Loucy (cell line): Measurements from ENCODE around the gene RPS15A.
"Not testable (repeated sequence)": the region's sequence is repeated elsewhere in the genome, so short reads cannot be mapped to it uniquely, and the experiment has no call there.

Experiments
- H2AFZ ChIP-seq: fragments of 200-600 bp; sonication (generic); 2 replicates; pipeline ENCODE4 v1.6.0; 2016; ENCODE audit warnings: antibody characterized with exemption, mild to moderate bottlenecking, low read length, moderate library complexity
- H3F3A ChIP-seq: fragments of 200-600 bp; 2 replicates; pipeline ENCODE4 v1.6.0; 2016; ENCODE audit warnings: antibody characterized with exemption, low read depth, mild to moderate bottlenecking
- H3K27me3 ChIP-seq: fragments of 200-600 bp; sonication (generic); 2 replicates; pipeline ENCODE4 v1.6.1; 2014; ENCODE audit warnings: low read length, mild to moderate bottlenecking; ENCODE audit not compliant: insufficient read depth, poor library complexity, severe bottlenecking
- H3K36me3 ChIP-seq: fragments of 200-600 bp; sonication (generic); 2 replicates; pipeline ENCODE4 v1.6.1; 2016; ENCODE audit warnings: low read length; ENCODE audit not compliant: insufficient read depth
- H3K4me1 ChIP-seq: fragments of 200-600 bp; sonication (generic); 2 replicates; pipeline ENCODE4 v1.5.1; 2014; ENCODE audit warnings: low read length, mild to moderate bottlenecking; ENCODE audit not compliant: insufficient read depth, poor library complexity, severe bottlenecking
- H3K4me2 ChIP-seq: fragments of 200-600 bp; sonication (generic); 2 replicates; pipeline ENCODE4 v1.6.0; 2014; ENCODE audit warnings: antibody characterized with exemption, low read length, low read depth, mild to moderate bottlenecking; ENCODE audit not compliant: poor library complexity, severe bottlenecking
- H3K4me3 ChIP-seq: fragments of 200-600 bp; sonication (generic); 2 replicates; pipeline ENCODE4 v1.5.1; 2014; ENCODE audit warnings: low read length, mild to moderate bottlenecking, mixed read lengths; ENCODE audit not compliant: poor library complexity, severe bottlenecking
- H3K79me2 ChIP-seq: fragments of 200-600 bp; sonication (generic); 2 replicates; pipeline ENCODE4 v1.6.1; 2014; ENCODE audit warnings: low read length; ENCODE audit not compliant: insufficient read depth
- H3K9ac ChIP-seq: fragments of 200-600 bp; sonication (generic); 2 replicates; pipeline ENCODE4 v1.6.0; 2014; ENCODE audit warnings: mild to moderate bottlenecking, low read depth, low read length, moderate library complexity; ENCODE audit not compliant: poor library complexity, severe bottlenecking
- H3K9me2 ChIP-seq: fragments of 200-600 bp; sonication (generic); replicated peaks from 2 replicates; pipeline ENCODE4 v1.6.1; 2016; ENCODE audit warnings: low read depth, low read length, mixed read lengths
- H3K9me3 ChIP-seq: fragments of 200-600 bp; sonication (generic); 2 replicates; pipeline ENCODE4 v1.6.1; 2014; ENCODE audit warnings: mild to moderate bottlenecking, antibody characterized with exemption, low read length, low read depth; ENCODE audit not compliant: insufficient read depth
- H4K20me1 ChIP-seq: fragments of 200-600 bp; sonication (generic); 2 replicates; pipeline ENCODE4 v1.6.0; 2014; ENCODE audit warnings: antibody characterized with exemption, low read length, mild to moderate bottlenecking; ENCODE audit not compliant: insufficient read depth, poor library complexity, severe bottlenecking
- CTCF ChIP-seq: fragments of 200-600 bp; sonication (generic); conservative IDR thresholded peaks from 2 replicates; pipeline ENCODE4 v1.5.1; 2014; ENCODE audit warnings: mild to moderate bottlenecking, antibody characterized with exemption, low read length
- EZH2phosphoT487 ChIP-seq: fragments of 200-600 bp; IDR thresholded peaks from 2 replicates; pipeline ENCODE4 v1.6.1; 2018; ENCODE audit warnings: antibody characterized with exemption, mild to moderate bottlenecking, moderate library complexity, borderline replicate concordance

RPS15A gene

GRCh38 chr16:18784917-18785623 lies 5.1 kb downstream of the RPS15A start:
- peaks cover 10% of the 10 kb centered on the region for H3K27me3 ChIP-seq
- peaks cover 59% of the 10 kb centered on the region for H3K36me3 ChIP-seq
- no peaks in the 10 kb centered on the region for H3K9me2 ChIP-seq
- H3K4me3 ChIP-seq: peak overlapping the region; percentile 98
- H3K79me2 ChIP-seq: peaks cover 79% of the 10 kb centered on the region
- no peak for TF ChIP-seq EZH2phosphoT487
- TF ChIP-seq CTCF: no peak
- peaks cover 46% of the 10 kb centered on the region for H3K4me1 ChIP-seq
- H3F3A ChIP-seq: no peaks in the 10 kb centered on the region
- H4K20me1 ChIP-seq: peaks cover 76% of the 10 kb centered on the region
- peak overlapping the region; percentile 61 for H3K9ac ChIP-seq
- H2AFZ ChIP-seq: no peak overlapping the region
- no peaks in the 10 kb centered on the region for H3K9me3 ChIP-seq
- peak overlapping the region; percentile 95 for H3K4me2 ChIP-seq

- peaks cover 46% of the 10 kb centered on the region for H3K4me1 ChIP-seq
- H2AFZ ChIP-seq: no peak overlapping the region
- H3K4me3 ChIP-seq: peak overlapping the region; percentile 98
- peaks cover 63% of the 10 kb centered on the region for H4K20me1 ChIP-seq
- H3K27me3 ChIP-seq: no peaks in the 10 kb centered on the region
- no peaks in the 10 kb centered on the region for H3K9me2 ChIP-seq
- H3K9me3 ChIP-seq: no peaks in the 10 kb centered on the region
- no peaks in the 10 kb centered on the region for H3F3A ChIP-seq
- no peak for TF ChIP-seq CTCF
- no peak for TF ChIP-seq EZH2phosphoT487
- H3K4me2 ChIP-seq: peak overlapping the region; percentile 95
- H3K79me2 ChIP-seq: peaks cover 65% of the 10 kb centered on the region
- H3K9ac ChIP-seq: no peak overlapping the region
- peaks cover 59% of the 10 kb centered on the region for H3K36me3 ChIP-seq
Observed at GRCh38 chr16:18783430-18784341, 6.4 kb downstream of the RPS15A start.

- Histone ChIP-seq H3K36me3 (peaks cover 55% of the 10 kb centered on the region), H4K20me1 (peaks cover 55% of the 10 kb centered on the region), H3K79me2 (peaks cover 57% of the 10 kb centered on the region)
Observed at GRCh38 chr16:18782697-18783429, 7.3 kb downstream of the RPS15A start.

GRCh38 chr16:18781232-18781631 lies 8.9 kb downstream of the RPS15A start:
- H3K79me2 ChIP-seq: peaks cover 40% of the 10 kb centered on the region
- not testable (repeated sequence) for H3K9me3 ChIP-seq, H3K27me3 ChIP-seq, H3K4me2 ChIP-seq, H3K4me3 ChIP-seq, H3F3A ChIP-seq, H2AFZ ChIP-seq, H3K9ac ChIP-seq, H3K9me2 ChIP-seq
- peaks cover 40% of the 10 kb centered on the region; the same call in 1 of the 2 replicates for H3K36me3 ChIP-seq
- H3K4me1 ChIP-seq: peaks cover 28% of the 10 kb centered on the region
- H4K20me1 ChIP-seq: peaks cover 38% of the 10 kb centered on the region

More at GRCh38 chr16:18782697-18783429, 7.3 kb downstream of the RPS15A start:
- H3K9ac ChIP-seq: no peak overlapping the region
- no peak overlapping the region for H2AFZ ChIP-seq
- peak overlapping the region; percentile 95 for H3K4me2 ChIP-seq
- H3K9me2 ChIP-seq: no peaks in the 10 kb centered on the region
- H3K4me3 ChIP-seq: no peak overlapping the region
- TF ChIP-seq CTCF: no peak
- no peak for TF ChIP-seq EZH2phosphoT487
- H3K27me3 ChIP-seq: no peaks in the 10 kb centered on the region
- H3F3A ChIP-seq: no peaks in the 10 kb centered on the region
- H3K9me3 ChIP-seq: no peaks in the 10 kb centered on the region
- H3K4me1 ChIP-seq: peaks cover 41% of the 10 kb centered on the region
